SIG-M5 (cell line): ENCODE data around the gene NDUFS1.
"Not testable (repeated sequence)": the region's sequence is repeated elsewhere in the genome, so short reads cannot be mapped to it uniquely, and the experiment has no call there.

ENCODE experiments used
- DNase-seq: peaks from one replicate; lab custom pipeline; 2025; lab: John Stamatoyannopoulos, UW

The NDUFS1 gene

DNA sequence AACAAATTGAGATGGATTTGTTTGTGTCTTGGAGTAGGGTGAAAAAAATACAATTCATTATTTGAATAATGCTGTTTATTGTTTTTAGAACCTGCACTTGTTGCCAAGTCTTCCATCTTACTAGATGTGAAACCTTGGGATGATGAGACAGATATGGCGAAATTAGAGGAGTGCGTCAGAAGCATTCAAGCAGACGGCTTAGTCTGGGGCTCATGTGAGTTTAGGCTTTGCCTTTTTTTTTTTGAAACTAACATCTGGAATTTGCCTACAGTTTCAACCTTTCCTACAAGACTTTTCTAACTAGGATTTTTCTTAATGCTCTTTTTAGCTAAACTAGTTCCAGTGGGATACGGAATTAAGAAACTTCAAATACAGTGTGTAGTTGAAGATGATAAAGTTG lies 3.2 kb upstream of the NDUFS1 start:
- DNase-seq: not testable (repeated sequence)

DNA sequence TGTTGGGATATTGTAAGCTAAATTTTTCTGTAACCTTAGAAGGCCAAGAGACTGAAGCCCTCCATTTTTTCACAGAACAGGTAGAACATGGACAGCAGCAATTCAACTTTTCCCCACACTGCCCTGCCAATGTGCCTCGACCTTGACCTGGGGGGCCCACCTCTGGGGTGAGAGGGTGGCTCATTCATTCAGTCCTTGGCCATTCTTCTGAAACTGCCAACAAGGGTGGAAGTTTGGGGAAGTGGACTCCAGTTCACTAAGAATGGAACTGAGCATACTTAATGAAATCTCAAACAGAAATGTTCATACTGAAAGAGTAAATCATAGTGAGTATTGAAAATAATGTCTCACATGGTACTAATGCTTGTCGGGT lies 1.5 kb upstream of the NDUFS1 start:
- DNase-seq: no peak

DNA sequence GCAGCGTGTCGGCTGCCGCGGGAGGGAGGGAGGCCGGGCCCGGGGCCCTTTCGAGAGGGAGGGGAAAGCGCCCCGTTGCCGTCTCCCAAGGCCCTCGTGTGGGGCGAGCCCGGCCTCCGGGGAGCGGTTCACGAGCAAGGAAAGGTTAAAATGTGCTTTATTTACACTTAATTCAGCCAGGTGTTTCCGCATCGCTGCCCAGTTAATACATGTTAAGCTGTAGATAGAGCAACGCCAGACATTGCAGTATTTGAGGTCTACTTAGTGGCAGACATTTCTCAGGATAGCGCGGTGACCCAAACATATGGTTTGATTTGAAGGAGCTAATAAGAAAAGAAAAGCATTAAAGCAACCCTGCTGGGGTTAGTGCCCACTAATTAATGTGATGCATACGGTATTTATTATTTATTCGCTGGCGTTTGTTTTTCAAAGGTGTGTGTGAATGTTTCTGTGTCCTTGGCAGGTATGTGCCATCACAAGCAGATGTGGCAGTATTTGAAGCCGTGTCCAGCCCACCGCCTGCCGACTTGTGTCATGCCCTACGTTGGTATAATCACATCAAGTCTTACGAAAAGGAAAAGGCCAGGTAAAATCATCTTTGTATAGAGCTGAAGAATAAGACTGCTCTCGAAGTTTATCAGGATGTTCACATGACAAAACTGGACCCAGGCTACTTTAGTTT lies 1.0 kb upstream of the NDUFS1 start:
- no peak for DNase-seq

DNA sequence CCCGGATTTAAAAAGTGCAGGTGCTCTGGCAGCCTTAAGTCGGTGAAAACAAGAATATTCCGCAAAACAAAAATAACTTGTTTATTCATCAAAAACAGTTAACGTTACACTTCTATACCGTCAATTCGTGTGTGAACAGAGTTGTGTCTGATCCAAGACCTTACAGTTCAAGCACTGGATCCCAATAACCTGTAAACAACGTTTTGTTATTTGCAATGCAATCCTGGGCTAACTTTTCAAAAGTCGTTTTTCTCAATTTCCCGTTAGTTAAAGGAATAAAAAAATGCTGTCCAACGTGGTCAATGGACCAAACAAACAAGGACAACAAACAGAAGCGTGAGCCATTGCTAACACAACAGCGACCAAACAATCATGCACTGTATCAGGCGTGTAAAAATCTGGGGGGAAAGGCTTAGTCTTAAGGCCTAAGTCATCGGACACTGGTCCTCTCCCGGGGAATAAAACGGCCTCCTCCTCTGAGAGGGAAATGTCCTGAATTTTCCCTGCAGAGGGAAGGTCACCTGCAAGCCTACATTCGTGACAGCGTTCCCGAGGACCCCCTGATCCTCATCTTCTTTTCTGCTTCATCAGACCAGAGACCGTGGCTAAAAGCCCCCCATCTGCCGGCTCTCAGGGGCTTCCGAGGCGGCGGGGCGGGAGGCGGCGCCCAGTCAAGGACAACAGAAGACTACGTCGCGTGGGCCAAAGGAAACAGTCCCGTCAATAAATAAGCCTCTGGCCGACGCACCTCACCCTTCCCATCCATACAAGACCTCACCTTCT lies 490 bp downstream of the NDUFS1 start:
- DNase-seq: no peak

DNA sequence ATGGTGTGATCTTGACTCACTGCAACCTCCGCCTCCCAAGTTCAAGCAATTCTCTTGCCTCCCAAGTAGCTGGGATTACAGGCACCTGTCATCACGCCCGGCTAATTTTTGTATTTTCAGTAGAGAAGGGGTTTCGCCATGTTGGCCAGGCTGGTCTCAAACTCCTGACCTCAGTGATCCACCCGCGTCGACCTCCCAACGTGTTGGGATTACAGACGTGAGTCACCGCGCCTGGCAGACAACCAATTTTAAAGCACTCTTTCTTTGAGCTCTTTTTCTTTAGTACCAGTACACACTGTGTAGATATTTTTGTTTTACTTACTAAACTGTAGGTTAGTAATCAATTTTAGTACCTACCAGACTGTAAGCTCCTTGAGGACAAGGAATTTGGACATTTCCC lies 2.2 kb downstream of the NDUFS1 start:
- DNase-seq: not testable (repeated sequence)

DNA sequence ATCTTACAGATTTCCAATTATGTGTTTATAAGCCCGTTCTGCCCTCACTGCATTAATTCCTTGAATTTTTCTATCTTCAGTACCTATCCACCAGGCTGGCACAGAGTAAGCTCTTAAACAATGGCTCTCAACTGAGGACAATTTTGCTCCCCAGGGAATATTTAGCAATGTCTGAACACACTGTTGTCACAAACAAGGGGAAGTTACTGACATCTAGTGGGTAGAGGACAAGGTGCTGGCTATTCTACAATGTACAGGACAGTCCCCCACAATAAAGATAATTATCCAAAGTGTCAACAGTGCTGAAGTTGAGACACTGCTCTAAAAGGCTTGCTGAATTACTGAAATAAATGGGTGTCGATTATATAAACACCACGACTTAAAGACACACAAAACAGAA lies 5.0 kb downstream of the NDUFS1 start:
- no peak for DNase-seq

DNA sequence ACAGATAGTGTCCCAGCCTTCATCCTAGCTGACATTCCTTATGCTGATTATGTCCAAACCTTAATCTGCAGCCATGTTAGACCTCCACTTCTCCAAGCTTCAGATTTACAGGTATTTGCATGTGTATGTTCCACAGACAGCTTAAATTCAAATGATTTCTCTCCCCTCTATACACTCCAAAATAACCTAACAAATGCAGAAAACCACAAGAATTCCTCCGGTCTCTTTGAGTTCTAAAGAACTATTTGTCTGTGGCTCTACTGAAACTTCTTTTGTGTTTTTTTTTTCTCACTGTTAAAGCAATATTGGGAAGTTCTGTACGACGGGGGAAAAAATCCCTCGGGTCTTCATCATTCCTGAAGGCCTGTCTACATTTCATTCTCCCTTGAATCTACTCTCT lies 8.6 kb downstream of the NDUFS1 start:
- no peak for DNase-seq

DNA sequence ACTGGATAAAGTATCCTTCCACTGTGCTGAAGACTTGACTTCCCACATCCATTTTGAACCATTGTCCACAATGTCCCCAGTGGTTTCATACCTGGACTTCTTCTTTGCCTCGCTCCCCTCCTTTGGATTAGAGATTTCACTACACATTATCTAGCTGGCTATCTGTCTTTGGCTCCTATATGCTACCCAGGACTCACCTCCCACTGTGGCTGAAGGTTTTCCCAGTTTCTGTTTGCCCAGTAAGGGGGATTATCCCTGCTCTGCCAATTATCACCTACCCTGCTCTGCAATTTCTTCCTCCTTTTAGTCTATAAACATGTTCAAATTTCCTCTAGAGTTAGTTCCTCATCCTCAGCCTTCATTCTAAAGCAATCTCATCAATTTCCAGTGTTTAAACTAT lies 9.1 kb downstream of the NDUFS1 start:
- no peak for DNase-seq

DNA sequence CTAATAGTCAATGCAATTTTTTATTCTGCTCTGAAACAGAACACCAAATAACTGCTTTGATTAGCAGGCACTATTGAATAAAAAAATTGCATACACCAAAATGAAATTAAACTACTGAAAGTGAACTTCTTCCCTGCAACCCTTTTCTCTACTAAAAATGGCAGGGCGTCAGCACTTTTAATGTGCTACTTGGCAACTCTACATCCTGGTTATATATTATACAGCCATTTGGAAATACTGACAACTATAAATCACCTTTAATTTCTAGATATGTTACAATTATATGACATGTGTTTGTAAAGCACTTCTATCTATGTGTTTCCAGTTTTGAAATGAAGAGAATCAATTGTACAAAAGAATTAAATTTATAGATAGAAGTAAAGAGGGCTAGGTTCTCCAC lies 9.9 kb downstream of the NDUFS1 start:
- DNase-seq: no peak

DNA sequence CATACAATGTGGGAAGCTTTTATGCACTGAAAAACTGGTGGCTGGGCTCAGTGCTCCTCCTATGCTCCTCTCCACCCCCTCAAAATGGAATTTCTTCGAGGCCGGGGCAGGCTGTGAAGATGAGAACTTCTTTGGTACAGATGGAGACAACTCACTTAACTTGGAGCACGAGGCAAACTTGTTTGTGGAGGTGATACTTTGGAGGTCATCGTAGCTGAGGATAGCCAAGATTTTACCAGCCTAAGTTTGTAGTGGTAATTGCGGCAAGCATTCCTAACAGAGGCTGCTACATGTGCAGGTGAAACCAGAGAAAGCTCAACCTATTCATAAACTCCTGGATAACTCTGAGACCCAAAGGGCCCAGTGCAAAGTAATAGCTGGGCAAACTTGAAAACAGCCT lies 13.6 kb downstream of the NDUFS1 start:
- DNase-seq: no peak

DNA sequence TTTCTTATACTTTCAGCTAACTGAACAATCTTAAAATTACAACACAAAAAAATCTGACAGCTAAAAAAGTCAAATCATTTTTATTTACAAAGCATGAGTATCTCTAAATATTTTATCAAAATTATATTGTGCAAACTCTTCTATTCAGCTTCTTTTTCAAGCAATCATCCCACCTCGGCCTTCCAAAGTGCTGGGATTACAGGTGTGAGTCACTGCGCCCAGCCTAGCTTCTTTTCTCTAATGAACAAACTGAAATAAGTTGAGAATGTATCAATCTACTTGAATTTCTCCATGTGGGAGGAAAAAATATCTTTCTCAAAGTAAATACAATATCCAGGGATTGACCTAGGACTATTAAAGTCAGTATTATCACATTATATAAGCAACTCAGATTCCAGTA lies 14.9 kb downstream of the NDUFS1 start:
- DNase-seq: no peak

DNA sequence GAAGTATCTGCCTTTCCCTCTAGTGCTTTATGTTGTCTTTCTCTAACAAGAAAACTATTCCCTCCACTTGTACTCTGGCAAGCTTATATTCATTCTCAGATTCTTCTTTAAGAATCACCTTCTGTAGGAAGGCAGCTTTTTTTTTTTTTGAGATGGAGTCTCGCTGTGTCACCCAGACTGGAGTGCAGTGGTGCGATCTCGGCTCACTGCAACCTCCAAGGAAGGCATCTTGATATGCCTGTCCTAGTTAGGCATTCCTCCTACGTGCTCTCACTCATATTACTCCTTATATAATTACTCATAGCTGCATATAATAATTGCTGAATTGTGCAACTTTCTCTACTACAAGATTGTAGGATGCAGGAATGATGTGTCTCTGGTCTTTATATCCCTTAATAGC lies 15.8 kb downstream of the NDUFS1 start:
- no peak for DNase-seq

DNA sequence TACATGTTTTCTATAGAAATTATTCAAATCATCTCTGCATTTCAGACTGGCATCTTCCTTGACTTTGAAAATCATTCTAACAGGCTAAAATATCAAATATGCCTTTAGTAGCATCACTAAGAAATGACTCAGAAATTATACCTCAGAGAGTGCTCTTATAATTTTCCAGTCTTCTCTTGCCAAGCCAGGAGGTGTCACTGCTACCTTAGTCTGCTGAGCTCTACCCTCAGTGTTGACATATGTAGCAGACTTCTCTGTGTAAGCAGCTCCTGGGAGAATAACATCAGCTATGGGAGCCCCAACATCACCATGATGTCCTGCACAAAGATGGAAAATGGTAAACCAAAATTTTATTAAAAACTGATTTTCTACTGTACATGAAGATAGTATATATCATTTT lies 31.6 kb downstream of the NDUFS1 start:
- no peak for DNase-seq

DNA sequence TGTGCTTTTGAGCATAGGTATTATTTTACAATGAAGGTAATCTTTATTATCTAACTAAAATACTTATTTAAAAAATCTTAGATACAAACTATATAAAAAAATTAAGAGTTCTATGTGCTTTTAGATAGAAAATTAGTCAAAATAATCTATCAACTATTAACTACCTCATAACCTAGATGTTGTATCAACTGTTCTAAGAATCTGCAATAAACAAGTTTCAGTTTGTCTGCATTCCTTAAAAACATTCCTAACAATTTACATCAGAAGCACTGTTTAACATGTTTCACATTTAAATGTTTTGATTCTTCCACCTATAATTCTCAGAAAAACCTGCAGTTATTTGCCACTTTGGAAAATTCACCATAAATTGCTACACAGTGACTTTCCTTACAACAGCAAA lies 33.3 kb downstream of the NDUFS1 start:
- DNase-seq: no peak

DNA sequence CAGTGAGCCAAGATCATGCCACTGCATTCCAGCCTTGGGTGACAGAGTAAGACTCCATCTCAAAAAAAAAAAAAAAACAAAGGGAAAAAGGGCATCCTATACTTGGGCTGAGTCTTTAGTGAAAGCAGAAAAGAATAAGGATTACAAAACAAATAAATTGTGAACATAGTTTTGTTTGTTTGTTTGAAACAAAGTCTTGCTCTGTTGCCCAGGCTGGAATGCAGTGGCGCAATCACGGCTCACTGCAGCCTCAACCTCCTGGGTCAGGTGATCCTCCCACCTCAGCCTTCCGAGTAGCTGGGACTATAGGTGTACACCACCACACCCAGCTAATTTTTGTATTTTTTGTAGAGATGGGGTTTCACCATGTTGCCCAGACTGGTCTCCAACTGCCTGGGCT lies 36.7 kb downstream of the NDUFS1 start:
- DNase-seq: not testable (repeated sequence)

DNA sequence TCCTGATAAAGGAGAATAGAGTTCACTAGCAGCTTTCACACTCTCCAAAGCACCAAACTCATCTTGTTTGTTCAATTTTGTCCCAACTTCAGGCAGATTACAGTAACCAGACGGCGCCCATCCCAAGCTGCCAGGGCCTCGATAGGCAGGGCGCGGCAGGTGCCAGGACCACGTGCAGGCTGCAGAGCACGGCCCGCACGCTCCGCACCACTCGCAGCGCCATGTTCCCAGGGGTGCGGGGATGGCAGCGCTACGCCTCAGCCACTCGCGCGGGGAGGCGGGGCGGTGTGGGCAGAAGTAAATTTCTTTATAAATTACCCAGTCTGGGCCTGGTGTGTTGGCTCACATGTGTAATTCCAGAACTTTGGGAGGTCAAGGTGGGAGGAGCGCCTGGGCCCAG lies 43.0 kb downstream of the NDUFS1 start:
- no peak for DNase-seq

DNA sequence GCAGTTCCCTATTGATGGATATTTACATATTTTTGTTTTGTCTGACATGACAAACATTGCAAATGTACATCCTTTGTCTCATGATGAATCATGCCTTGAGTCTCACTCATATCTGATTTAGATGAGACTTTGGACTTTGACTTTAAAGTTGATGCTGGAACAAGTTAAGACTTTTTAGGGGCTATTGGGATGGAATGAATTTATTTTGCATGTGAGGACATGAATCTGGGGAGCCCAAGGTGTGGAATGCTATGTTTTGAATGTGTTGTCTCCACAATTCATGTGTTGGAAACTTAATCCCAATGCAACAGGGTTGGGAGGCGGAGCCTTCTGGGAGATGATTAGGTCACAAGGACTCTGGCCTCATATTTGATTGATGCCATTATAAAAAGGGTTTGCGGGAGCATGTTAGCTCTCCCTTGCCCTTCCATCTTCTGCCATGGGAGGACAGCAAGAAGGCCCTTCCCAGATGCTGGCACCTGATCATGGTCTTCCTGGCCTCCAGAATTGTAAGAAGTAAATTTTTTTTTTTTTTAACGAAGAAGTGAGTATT lies 44.1 kb downstream of the NDUFS1 start:
- no peak for DNase-seq

DNA sequence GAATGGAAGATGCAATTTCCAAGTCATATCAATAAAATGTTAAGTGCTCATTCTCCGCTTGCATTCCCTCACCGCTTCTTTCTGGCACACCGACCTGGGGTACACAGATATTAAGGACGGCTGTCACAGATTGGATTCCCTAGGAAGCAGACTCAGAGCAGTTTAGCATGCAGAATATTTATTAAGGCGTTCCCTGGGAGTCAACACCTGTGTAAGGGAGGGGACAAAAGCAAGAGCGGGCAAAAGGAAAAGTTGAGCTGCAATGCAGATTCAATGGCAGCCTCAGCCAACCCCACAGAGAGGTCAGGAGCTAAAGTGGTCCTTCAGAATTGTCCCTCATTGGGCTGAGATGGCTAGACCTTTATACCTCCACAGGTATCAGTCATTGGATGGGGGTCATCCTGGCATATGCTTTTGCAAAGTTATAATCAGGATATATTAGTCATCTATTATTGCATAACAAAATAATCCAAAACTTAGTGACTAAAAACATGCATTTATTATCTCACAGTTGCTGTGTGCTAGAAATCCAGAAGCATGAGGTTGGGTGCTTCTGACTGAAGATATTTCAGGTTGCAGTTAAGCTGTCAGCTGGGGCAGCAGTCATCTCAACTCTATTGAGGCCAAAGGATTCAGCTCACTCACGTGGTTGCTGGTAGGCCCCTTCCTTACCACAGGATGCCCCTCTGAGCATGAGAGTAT lies 46.2 kb downstream of the NDUFS1 start:
- DNase-seq: no peak

DNA sequence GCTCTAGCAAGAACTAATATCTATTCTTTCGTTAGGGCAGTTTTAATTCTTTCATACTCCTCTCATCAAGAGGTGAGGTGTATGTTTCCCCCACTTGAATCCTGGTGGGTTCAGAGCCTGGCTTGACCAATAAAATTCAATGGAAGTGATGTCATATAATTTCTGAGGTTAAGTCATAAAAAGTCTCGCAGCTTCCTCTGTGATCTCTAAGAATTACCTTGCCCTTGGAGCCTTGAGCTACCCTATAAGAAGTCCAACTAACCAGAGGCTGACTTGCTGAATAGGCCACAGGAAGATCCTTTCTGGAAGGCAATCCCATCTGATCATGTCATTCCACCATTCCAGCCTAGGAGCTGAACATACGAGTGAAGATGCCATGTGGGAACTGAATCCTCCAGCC lies 47.1 kb downstream of the NDUFS1 start:
- no peak for DNase-seq

DNA sequence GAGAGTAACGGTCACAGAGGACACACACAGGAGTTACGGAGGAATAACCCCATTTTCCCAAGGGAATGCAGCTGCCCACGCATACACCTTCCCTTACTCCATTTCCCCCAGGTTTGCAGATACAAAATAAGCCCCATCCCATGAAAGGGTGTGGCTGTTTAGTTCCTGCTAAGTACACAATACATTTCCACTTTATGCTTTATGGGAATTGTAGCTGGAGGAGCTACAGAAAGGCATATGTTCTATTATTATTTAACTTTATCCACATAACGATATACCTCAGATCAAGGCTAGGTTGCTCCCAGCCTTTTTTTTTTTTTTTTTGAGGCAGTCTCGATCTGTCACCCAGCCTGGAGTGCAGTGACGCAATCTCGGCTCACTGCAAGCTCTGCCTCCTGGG lies 50.5 kb downstream of the NDUFS1 start:
- no peak for DNase-seq

DNA sequence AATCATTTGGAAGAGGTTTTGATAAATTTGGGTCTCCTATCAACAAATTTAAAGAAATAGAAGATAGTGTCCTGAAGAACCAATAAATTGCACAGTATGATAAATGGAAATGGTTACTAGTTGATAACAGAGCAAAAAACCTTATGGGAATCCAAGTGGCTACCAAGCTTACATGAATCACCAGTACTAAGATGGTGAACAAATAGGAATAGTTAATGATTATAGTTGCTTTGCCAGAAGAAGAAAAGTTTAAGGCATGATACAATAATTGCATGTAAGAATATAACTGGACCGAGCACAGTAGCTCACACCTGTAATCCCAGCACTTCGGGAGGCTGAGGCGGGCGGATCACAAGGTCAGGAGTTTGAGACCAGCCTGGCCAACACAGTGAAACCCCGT lies 53.7 kb downstream of the NDUFS1 start:
- no peak for DNase-seq

DNA sequence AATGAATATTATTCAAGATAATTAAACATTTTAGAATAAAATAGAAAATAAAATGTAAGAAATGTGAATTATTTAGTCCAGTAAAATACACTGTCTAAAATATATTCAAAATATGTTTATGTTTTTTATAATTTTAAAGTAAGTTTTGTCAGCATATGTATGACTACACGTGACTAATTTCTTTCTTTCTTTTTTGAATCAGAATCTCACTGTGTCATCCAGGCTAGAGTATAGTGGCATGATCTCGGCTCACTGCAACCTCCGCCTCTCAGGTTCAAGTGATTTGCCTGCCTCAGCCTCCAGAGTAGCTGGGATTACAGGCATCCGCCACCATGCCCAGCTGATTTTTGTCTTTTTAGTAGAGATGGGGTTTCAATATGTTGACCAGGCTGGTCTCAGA lies 54.2 kb downstream of the NDUFS1 start:
- DNase-seq: no peak

DNA sequence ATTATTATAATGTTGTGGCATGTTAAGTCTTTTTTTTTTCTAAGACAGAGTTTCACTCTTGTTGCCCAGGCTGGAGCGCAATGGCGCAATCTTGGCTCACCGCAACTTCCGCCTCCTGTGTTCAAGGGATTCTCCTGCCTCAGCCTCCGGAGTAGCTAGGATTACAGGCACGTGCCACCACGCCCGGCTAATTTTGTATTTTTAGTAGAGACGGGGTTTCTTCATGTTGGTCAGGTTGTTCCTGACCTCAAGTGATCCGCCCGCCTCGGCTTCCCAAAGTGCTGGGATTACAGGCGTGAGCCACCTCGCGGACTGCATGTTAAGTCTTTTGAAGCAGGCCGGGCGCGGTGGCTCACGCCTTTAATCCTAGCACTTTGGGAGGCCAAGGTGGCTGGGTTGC lies 60.4 kb downstream of the NDUFS1 start:
- DNase-seq: not testable (repeated sequence)
